ENCODE results near the gene MOB2.

MOB2 gene

DNA sequence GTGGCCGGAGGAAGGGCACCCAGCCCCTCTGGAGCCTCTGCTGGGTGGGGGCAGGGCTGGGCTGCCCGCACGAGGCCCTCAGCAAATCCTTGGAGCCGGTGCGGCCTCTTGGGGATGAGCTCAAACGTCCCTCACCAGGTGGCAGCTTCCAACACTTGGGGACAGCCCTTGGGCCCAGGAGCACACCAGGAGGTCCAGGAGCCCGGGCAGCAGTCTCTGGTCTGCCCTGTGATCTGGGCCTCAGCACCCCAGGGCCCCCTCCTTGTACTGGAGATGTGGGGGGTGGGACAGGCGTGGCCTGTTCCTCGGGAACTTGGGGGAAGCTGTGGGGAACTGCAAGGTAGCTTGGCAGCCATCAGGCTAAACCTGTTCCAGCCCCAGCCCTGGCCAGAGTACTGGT lies 40.0 kb downstream of the MOB2 start:
- Histone ChIP-seq H3K4me3 (ENCODE audit: low read depth, low read length) (no peak overlapping the region), H3K27me3 (replicated peaks) (no peaks in the 10 kb centered on the region), H3K27ac (no peak overlapping the region), H3K36me3 (replicated peaks) (no peaks in the 10 kb centered on the region)
- TF ChIP-seq, protein P1, sequence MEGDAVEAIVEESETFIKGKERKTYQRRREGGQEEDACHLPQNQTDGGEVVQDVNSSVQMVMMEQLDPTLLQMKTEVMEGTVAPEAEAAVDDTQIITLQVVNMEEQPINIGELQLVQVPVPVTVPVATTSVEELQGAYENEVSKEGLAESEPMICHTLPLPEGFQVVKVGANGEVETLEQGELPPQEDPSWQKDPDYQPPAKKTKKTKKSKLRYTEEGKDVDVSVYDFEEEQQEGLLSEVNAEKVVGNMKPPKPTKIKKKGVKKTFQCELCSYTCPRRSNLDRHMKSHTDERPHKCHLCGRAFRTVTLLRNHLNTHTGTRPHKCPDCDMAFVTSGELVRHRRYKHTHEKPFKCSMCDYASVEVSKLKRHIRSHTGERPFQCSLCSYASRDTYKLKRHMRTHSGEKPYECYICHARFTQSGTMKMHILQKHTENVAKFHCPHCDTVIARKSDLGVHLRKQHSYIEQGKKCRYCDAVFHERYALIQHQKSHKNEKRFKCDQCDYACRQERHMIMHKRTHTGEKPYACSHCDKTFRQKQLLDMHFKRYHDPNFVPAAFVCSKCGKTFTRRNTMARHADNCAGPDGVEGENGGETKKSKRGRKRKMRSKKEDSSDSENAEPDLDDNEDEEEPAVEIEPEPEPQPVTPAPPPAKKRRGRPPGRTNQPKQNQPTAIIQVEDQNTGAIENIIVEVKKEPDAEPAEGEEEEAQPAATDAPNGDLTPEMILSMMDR (IDR thresholded peaks at IDR 0.05; ENCODE audit: low read depth, low read length, missing control alignments), result no peak
- DNase-seq, result no peak
- in situ Hi-C loops (cut with HindIII; ENCODE audit: low pct_ligation_motif_present, low sequenced_read_pairs), result no loop called here

DNA sequence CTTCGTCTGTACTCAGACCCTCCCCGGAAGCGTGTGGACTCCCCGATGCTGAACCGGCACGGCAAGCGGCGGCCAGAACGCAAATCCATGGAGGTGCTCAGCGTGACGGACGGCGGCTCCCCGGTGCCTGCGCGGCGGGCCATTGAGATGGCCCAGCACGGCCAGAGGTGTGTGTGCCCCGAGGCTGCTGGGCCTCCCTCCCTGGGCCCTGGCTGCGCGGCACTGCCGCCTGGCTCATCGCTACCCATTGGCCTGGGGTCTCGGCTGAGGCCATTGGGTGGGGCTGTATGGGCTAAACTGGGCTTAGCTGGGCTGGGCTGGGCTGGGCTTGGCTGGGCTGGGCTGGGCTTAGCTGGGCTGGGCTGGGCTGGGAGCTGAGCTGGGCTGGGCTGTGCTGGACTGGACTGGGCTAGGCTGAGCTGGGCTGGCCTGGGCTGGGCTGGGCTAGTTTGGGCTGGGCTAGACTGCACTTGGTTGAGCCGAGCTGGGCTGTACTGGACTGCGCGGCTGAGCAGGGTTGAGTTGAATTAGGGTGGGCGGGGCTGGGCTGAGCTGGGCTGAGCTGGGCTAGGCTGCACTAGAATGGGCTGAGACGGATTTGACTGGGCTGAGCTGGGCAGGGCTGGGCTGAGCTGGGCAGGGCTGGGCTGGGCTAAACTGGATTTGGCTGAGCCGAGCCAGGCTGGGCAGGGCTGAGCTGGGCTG lies 40.7 kb downstream of the MOB2 start:
- Histone ChIP-seq H3K4me3 (ENCODE audit: low read depth, low read length) (no peak overlapping the region), H3K36me3 (replicated peaks) (no peaks in the 10 kb centered on the region), H3K27ac (no peak overlapping the region), H3K27me3 (replicated peaks) (no peaks in the 10 kb centered on the region)
- DNase-seq, result no peak
- TF ChIP-seq, protein P1 (IDR thresholded peaks at IDR 0.05; ENCODE audit: low read depth, low read length, missing control alignments), result no peak
- in situ Hi-C loops (cut with HindIII; ENCODE audit: low pct_ligation_motif_present, low sequenced_read_pairs), result no loop called here

DNA sequence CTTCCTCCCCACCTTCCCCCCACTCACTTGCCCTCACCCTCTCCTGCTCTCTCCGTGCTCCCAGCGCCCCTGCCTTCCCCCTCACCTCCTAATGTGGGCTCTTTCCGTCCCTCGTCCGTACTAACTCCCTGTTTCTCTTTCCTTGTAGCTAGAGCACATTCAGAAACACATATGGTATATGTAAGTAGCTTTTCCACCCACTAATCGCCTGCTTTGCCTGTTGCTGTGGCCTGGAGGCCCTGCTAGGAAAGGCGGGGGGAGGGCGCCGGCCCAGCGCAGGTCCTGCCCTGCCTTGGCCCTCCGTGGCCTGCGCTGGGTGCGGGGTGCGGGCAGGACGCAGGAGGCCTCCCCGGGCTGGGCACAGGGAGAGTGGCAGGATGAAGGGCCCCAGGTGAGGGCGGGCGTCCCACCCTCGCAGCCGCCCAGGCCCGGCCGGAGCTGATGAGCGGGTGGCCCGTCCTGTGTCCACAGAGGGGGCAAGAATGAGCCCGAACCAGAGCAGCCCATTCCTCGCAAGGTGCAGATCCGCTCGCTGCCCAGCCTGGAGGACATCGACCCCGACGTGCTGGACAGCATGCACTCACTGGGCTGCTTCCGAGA lies 41.7 kb downstream of the MOB2 start:
- Histone ChIP-seq H3K27ac (no peak overlapping the region), H3K36me3 (replicated peaks) (no peaks in the 10 kb centered on the region), H3K4me3 (ENCODE audit: low read depth, low read length) (no peak overlapping the region), H3K27me3 (replicated peaks) (no peaks in the 10 kb centered on the region)
- in situ Hi-C loops (cut with HindIII; ENCODE audit: low pct_ligation_motif_present, low sequenced_read_pairs), result no loop called here
- TF ChIP-seq, protein P1 (IDR thresholded peaks at IDR 0.05; ENCODE audit: low read depth, low read length, missing control alignments), result no peak
- DNase-seq, result no peak

DNA sequence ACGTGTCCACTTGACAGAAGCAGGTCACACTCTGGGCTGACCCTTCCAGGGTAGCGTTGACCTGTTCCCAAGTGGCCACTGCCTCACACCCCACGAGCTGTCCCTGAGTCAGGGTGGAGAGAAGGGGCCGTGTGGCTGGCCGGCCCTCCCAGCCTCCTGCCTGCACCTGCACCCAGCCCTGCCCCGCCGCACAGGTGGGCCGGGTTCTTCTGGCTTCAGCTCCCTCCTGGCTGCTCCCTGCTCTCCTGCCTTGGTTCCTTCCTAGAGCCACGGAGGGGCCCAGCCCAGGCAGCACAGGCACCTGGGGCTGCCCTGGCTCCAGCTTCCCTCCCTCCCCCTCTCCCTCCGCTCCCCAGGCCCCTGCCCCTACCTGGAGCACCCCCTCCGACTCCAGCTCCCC lies 42.3 kb downstream of the MOB2 start:
- DNase-seq, result no peak
- in situ Hi-C loops (cut with HindIII; ENCODE audit: low pct_ligation_motif_present, low sequenced_read_pairs), result no loop called here
- Histone ChIP-seq H3K4me3 (ENCODE audit: low read depth, low read length) (no peak overlapping the region), H3K27me3 (replicated peaks) (no peaks in the 10 kb centered on the region), H3K36me3 (replicated peaks) (no peaks in the 10 kb centered on the region), H3K27ac (no peak overlapping the region)
- TF ChIP-seq, protein P1 (IDR thresholded peaks at IDR 0.05; ENCODE audit: low read depth, low read length, missing control alignments), result no peak

DNA sequence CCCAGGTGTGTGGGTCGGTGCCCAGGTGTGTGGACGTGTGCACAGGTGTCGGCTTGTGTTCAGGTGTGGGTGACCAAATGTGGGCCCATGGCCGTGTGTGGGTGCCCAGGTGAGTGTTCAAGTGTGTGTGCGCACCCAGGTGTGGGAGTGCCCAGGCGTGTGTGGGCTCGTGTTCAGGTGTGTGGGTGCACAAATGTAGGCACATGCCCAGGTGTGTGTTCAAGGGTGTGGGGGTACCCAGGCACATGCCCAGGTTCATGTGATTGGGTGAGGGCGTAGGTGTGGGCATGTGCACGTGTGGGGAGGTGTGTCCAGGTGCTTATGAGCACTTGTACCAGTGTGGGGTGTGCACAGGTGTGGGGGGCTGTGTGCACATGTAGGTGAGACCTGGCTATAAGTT lies 42.8 kb downstream of the MOB2 start:
- H3K27me3 ChIP-seq (replicated peaks), result no peaks in the 10 kb centered on the region
- in situ Hi-C loops (cut with HindIII; ENCODE audit: low pct_ligation_motif_present, low sequenced_read_pairs), result no loop called here
- H3K4me3 ChIP-seq (ENCODE audit: low read depth, low read length), result no peak overlapping the region
- DNase-seq, result no peak
- no peaks in the 10 kb centered on the region for H3K36me3 ChIP-seq (replicated peaks)
- TF ChIP-seq, protein P1 (IDR thresholded peaks at IDR 0.05; ENCODE audit: low read depth, low read length, missing control alignments), result no peak
- H3K27ac ChIP-seq, result no peak overlapping the region
